Type B pancreatic cell (in vitro differentiated cells): ENCODE measurements around the gene MRPL40. TPM values are rescaled to one million over a fixed set of nuclear protein-coding genes. Genes with fewer than 3 reads are reported as not detected.

Source experiments
- DNase-seq: peaks from one replicate; pipeline ENCODE4 v3.0.0; 2021; ENCODE audit warnings: mixed read lengths; ENCODE audit not compliant: unreplicated experiment; ENCODE audit errors: extremely low spot score
- H3K27ac Mint-ChIP-seq: 2 replicates; pipeline ENCODE4 v1.8.0; 2021; ENCODE audit warnings: mild to moderate bottlenecking, mixed read lengths
- H3K27me3 Mint-ChIP-seq: 2 replicates; pipeline ENCODE4 v1.8.0; 2021; ENCODE audit warnings: mixed read lengths
- H3K36me3 Mint-ChIP-seq: 2 replicates; pipeline ENCODE4 v1.8.0; 2021; ENCODE audit warnings: mixed read lengths
- H3K4me1 Mint-ChIP-seq: one replicate; pipeline ENCODE4 v1.8.0; 2021; ENCODE audit warnings: mixed read lengths; ENCODE audit not compliant: unreplicated experiment
- H3K4me3 Mint-ChIP-seq: 2 replicates; pipeline ENCODE4 v1.8.0; 2021; ENCODE audit warnings: mild to moderate bottlenecking, mixed read lengths
- H3K9me3 Mint-ChIP-seq: 2 replicates; pipeline ENCODE4 v1.8.0; 2021; ENCODE audit warnings: mixed read lengths
- CTCF ChIP-seq: fragments of 200-600 bp; sonication (generic); conservative IDR thresholded peaks from 2 replicates; pipeline ENCODE4 v1.5.0; 2021; ENCODE audit warnings: antibody characterized with exemption, mild to moderate bottlenecking
- total RNA-seq: library from RNA; stranded (reverse); gene quantifications from 2 replicates; pipeline ENCODE4 v1.2.1, GENCODE V29; 2021; ENCODE audit warnings: low replicate concordance

Gene MRPL40
- total RNA-seq, 1 donor from 2014 or later = 24.7 TPM

DNA sequence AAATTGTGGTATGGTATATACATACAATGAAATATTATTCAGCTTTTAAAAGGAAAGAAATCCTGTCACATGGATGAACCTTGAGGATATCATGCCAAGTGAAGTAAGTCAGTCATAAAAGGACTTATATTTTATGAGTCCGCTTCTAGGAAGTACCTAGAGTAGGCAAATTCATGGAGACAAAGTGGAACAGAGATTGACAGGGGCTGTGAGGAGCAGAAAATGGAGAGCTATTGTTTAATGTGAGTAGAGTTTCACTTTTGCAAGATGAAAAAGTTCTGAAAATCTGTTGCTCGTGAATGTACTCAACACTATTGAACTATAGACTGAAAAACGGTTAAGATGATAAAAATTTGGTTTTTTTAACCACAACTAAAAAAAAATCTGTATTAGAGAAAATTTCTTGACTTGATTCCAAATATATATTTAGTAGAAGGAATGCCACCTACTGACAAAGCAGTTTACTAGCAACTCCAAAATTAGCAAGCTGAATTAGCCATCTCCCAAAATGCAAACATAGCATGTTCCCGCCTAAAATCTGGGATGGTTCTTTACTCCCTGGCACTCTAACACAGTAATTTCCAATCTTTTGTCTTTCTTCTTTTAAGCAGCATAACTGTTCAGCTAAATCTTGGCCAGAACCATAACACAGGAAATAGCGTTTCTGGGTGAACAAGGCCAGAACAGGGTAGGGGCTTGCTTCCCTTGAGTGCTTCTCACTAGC, 45.1 kb downstream of the MRPL40 start:
- TF ChIP-seq CTCF = no peak
- peak overlapping the region; percentile 75 for H3K27ac Mint-ChIP-seq
- DNase-seq = no peak
- H3K9me3 Mint-ChIP-seq = no peaks in the 10 kb centered on the region
- H3K4me3 Mint-ChIP-seq = peak overlapping the region; percentile 99
- peaks cover 26% of the 10 kb centered on the region for H3K4me1 Mint-ChIP-seq
- no peaks in the 10 kb centered on the region for H3K36me3 Mint-ChIP-seq
- H3K27me3 Mint-ChIP-seq = no peaks in the 10 kb centered on the region

GRCh38 chr22:19478045-19478900, 45.9 kb downstream of the MRPL40 start:
- Mint-ChIP-seq H3K4me3 (peak overlapping the region; percentile 99), H3K36me3 (no peaks in the 10 kb centered on the region), H3K4me1 (peaks cover 26% of the 10 kb centered on the region), H3K9me3 (no peaks in the 10 kb centered on the region), H3K27ac (peak overlapping the region; percentile 75), H3K27me3 (no peaks in the 10 kb centered on the region)
- no peak for TF ChIP-seq CTCF
- DNase-seq = no peak

GRCh38 chr22:19478901-19479354, 46.6 kb downstream of the MRPL40 start, which contains the start of gene UFD1:
Gene UFD1 (minus strand): TSS chr22:19479193. CDS start chr22:19479085, 108 bp downstream.
- H3K4me1 Mint-ChIP-seq = peaks cover 26% of the 10 kb centered on the region
- no peaks in the 10 kb centered on the region for H3K27me3 Mint-ChIP-seq

GRCh38 chr22:19479355-19480172, 47.2 kb downstream of the MRPL40 start, which contains the start of gene CDC45:
Gene CDC45 (plus strand): TSS chr22:19479920. CDS start chr22:19479969, 49 bp downstream.
- TF ChIP-seq CTCF = no peak
- Mint-ChIP-seq H3K4me1 (peaks cover 26% of the 10 kb centered on the region), H3K4me3 (peak within 1 kb of the TSS; percentile 99), H3K9me3 (no peaks in the 10 kb centered on the region), H3K36me3 (peaks cover 5% of the 10 kb centered on the region), H3K27me3 (no peaks in the 10 kb centered on the region), H3K27ac (peak within 1 kb of the TSS; percentile 100)
- DNase-seq = peak; percentile 94

More at GRCh38 chr22:19478901-19479354, 46.6 kb downstream of the MRPL40 start, which contains the start of gene UFD1:
- peak within 1 kb of the TSS; percentile 99 for H3K4me3 Mint-ChIP-seq
- TF ChIP-seq CTCF = no peak
- DNase-seq = peak; percentile 81
- H3K36me3 Mint-ChIP-seq = peaks cover 5% of the 10 kb centered on the region
- no peaks in the 10 kb centered on the region for H3K9me3 Mint-ChIP-seq
- H3K27ac Mint-ChIP-seq = peak within 1 kb of the TSS; percentile 100

DNA sequence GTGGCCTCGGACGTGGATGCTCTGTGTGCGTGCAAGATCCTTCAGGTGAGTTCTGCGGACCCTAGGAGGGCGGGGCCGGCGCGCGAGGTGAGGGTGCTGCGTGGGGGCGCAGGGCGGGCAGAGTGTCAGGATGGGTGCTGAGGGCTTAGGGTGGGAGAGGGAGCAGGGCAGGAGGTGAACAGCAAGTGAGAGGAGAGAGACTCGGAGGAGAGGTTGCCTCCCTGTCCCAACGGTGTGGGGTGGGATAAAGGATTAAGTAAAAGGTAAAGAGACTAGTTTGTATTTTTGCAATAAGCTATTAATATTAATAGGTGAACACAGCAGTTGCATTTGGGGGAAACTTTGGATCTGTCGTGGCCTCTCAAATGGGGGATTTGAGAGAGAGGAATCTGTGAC, 47.8 kb downstream of the MRPL40 start:
- H3K27me3 Mint-ChIP-seq = no peaks in the 10 kb centered on the region
- no peaks in the 10 kb centered on the region for H3K9me3 Mint-ChIP-seq
- peak overlapping the region; percentile 99 for H3K4me3 Mint-ChIP-seq
- no peak for TF ChIP-seq CTCF
- H3K36me3 Mint-ChIP-seq = peaks cover 5% of the 10 kb centered on the region
- H3K4me1 Mint-ChIP-seq = peaks cover 26% of the 10 kb centered on the region
- peak overlapping the region; percentile 100 for H3K27ac Mint-ChIP-seq
- DNase-seq = no peak
